ENCODE data around the gene OASL. TPM values are rescaled to one million over a fixed set of nuclear protein-coding genes. Genes with fewer than 3 reads are reported as not detected.

The OASL gene
- total RNA-seq, 1 donor from 2014 or later = not detected

DNA sequence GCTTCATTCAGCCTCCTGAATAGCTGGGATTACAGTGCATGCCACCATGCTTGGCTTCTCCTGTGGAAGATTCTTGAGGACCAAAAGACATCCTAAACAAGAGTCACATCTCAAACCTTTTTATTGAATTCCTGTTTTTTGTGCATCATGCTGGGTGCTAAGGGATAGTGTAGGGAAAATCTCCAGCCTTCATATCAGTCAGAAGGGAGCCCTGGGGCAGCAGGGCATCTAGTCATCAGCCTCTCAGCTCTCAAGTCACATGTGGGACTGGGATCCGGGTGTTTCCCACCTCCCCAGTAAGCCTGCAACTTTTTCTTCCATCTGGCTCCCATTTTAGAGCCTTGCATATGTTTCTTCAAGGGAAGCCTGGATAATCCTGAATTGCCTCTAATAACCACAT is 25.1 kb upstream of the OASL start:
- no peaks in the 10 kb centered on the region for H3K9me3 ChIP-seq (ENCODE audit: low read depth)
- peaks cover 3% of the 10 kb centered on the region for H3F3A ChIP-seq (ENCODE audit: low read depth)
- no peaks in the 10 kb centered on the region for H4K20me1 ChIP-seq (ENCODE audit: low read depth)
- H3K36me3 Mint-ChIP-seq = no peaks in the 10 kb centered on the region
- no peak overlapping the region for H2AFZ ChIP-seq (replicated peaks)
- peaks cover 10% of the 10 kb centered on the region for H3K27me3 Mint-ChIP-seq (ENCODE audit: insufficient read depth, low read depth)
- H3K4me2 ChIP-seq = no peak overlapping the region
- H3K27ac Mint-ChIP-seq = no peak overlapping the region
- H3K9ac ChIP-seq = no peak overlapping the region
- H3K4me3 Mint-ChIP-seq = no peak overlapping the region
- H3K4me1 Mint-ChIP-seq = no peaks in the 10 kb centered on the region
- TF ChIP-seq EZH2phosphoT487 (IDR thresholded peaks at IDR 0.05) (no peak), EZH2 (IDR thresholded peaks at IDR 0.05) (no peak)
- TF ChIP-seq, protein P1, sequence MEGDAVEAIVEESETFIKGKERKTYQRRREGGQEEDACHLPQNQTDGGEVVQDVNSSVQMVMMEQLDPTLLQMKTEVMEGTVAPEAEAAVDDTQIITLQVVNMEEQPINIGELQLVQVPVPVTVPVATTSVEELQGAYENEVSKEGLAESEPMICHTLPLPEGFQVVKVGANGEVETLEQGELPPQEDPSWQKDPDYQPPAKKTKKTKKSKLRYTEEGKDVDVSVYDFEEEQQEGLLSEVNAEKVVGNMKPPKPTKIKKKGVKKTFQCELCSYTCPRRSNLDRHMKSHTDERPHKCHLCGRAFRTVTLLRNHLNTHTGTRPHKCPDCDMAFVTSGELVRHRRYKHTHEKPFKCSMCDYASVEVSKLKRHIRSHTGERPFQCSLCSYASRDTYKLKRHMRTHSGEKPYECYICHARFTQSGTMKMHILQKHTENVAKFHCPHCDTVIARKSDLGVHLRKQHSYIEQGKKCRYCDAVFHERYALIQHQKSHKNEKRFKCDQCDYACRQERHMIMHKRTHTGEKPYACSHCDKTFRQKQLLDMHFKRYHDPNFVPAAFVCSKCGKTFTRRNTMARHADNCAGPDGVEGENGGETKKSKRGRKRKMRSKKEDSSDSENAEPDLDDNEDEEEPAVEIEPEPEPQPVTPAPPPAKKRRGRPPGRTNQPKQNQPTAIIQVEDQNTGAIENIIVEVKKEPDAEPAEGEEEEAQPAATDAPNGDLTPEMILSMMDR (IDR thresholded peaks at IDR 0.05) = no peak
- H3K4me3 ChIP-seq = no peak overlapping the region
- no peak for DNase-seq (ENCODE audit: low spot score)
- no peaks in the 10 kb centered on the region for H3K27me3 ChIP-seq
- peaks cover 4% of the 10 kb centered on the region for H3K4me1 ChIP-seq
- no peaks in the 10 kb centered on the region for H3K79me2 ChIP-seq (ENCODE audit: low read depth)
- H3K27ac ChIP-seq = no peak overlapping the region
- H3K36me3 ChIP-seq = no peaks in the 10 kb centered on the region
- H3K9me3 Mint-ChIP-seq = no peaks in the 10 kb centered on the region

DNA sequence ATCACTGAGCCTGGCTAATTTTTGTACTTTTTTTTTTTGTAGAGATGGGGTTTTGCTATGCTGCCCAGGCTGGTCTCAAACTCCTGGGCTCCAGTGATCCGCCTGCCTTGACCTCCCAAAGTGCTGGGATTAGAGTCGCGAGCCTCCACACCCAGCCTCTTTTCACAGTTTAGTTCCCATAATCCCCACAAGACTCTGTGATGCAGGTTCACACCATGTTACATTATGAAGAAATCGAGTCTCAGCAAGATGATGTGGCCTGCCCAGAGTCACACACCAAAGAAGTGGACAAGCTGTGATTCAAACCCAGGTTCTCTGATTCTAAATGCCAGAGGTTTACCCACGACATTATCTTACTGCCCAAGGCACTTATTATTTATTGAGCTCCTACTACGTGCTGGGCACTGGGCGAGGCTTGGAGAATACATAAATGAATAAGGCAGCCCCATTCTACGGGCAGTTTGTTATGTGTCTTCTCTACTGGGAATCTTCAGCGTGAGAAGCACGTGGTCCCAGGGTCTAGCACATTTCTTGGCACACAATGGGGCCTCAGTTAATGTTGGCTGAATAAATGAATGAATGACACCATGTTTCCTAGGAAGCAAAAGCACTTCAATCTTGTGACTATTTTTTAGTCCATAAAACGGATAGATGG is 23.5 kb upstream of the OASL start:
- Histone ChIP-seq H2AFZ (replicated peaks) (no peak overlapping the region), H3F3A (ENCODE audit: low read depth) (peaks cover 3% of the 10 kb centered on the region), H3K4me3 (no peak overlapping the region), H3K27me3 (no peaks in the 10 kb centered on the region), H4K20me1 (ENCODE audit: low read depth) (no peaks in the 10 kb centered on the region), H3K9ac (no peak overlapping the region), H3K4me2 (no peak overlapping the region), H3K4me1 (peaks cover 4% of the 10 kb centered on the region), H3K36me3 (no peaks in the 10 kb centered on the region), H3K79me2 (ENCODE audit: low read depth) (no peaks in the 10 kb centered on the region), H3K27ac (no peak overlapping the region), H3K9me3 (ENCODE audit: low read depth) (no peaks in the 10 kb centered on the region)
- Mint-ChIP-seq H3K27me3 (ENCODE audit: insufficient read depth, low read depth) (peaks cover 10% of the 10 kb centered on the region), H3K4me3 (no peak overlapping the region), H3K36me3 (no peaks in the 10 kb centered on the region), H3K4me1 (no peaks in the 10 kb centered on the region), H3K9me3 (no peaks in the 10 kb centered on the region), H3K27ac (no peak overlapping the region)
- DNase-seq (ENCODE audit: low spot score) = no peak
- TF ChIP-seq, protein P1 (IDR thresholded peaks at IDR 0.05) = no peak
- TF ChIP-seq EZH2phosphoT487 (IDR thresholded peaks at IDR 0.05) = no peak
- no peak for TF ChIP-seq EZH2 (IDR thresholded peaks at IDR 0.05)

DNA sequence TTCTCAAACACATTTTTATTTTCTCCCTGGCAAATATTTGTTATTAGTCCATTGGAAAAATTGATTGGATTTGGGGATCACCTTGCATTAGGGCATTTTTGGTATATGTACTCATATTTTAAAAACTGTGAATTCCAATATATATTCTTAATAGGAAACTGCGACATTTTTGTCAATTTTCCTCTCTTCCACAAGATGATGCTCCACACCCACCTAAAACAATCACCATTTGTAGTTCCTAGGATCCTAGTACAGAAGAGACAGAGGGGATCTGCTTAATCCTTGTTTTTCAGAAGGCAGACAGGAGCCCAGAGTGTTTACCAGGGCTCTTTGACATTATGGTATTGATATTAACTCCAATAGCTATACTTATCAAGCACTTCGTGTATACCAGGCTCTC is 22.8 kb upstream of the OASL start:
- Mint-ChIP-seq H3K9me3 (no peaks in the 10 kb centered on the region), H3K27ac (no peak overlapping the region), H3K4me1 (no peaks in the 10 kb centered on the region), H3K27me3 (ENCODE audit: insufficient read depth, low read depth) (peaks cover 10% of the 10 kb centered on the region), H3K4me3 (no peak overlapping the region), H3K36me3 (no peaks in the 10 kb centered on the region)
- Histone ChIP-seq H3K4me1 (peaks cover 4% of the 10 kb centered on the region), H3K79me2 (ENCODE audit: low read depth) (no peaks in the 10 kb centered on the region), H3K36me3 (no peaks in the 10 kb centered on the region), H3K9me3 (ENCODE audit: low read depth) (no peaks in the 10 kb centered on the region), H3F3A (ENCODE audit: low read depth) (peaks cover 3% of the 10 kb centered on the region), H3K9ac (no peak overlapping the region), H3K27me3 (no peaks in the 10 kb centered on the region), H3K4me3 (no peak overlapping the region), H3K27ac (no peak overlapping the region), H4K20me1 (ENCODE audit: low read depth) (no peaks in the 10 kb centered on the region), H2AFZ (replicated peaks) (no peak overlapping the region), H3K4me2 (no peak overlapping the region)
- TF ChIP-seq EZH2phosphoT487 (IDR thresholded peaks at IDR 0.05) (no peak), EZH2 (IDR thresholded peaks at IDR 0.05) (no peak)
- TF ChIP-seq, protein P1 (IDR thresholded peaks at IDR 0.05) = peak; percentile 35
- peak; percentile 30 for DNase-seq (ENCODE audit: low spot score)
